Neural progenitor cell (in vitro differentiated cells): ENCODE results near the gene TMEM247. TPM values are rescaled to one million over a fixed set of nuclear protein-coding genes. Genes with fewer than 3 reads are reported as not detected.

Experiments used
- DNase-seq: peaks from one replicate; pipeline ENCODE4 v3.0.0-alpha.2; 2016; ENCODE audit warnings: low spot score
- H2AFZ ChIP-seq: fragments of 200-600 bp; sonication (generic); replicated peaks from 2 replicates; pipeline ENCODE4 v1.6.1; 2016; ENCODE audit warnings: antibody characterized with exemption
- H3F3A ChIP-seq: fragments of 200-600 bp; sonication (generic); 2 replicates; pipeline ENCODE4 v1.6.1; 2016; ENCODE audit warnings: antibody characterized with exemption, low read depth
- H3K27ac ChIP-seq: fragments of 200-600 bp; sonication (generic); 2 replicates; pipeline ENCODE4 v1.5.1; 2016; ENCODE audit warnings: mild to moderate bottlenecking
- H3K27me3 ChIP-seq: fragments of 200-600 bp; sonication (generic); 2 replicates; pipeline ENCODE4 v1.6.1; 2016; ENCODE audit warnings: mild to moderate bottlenecking, moderate library complexity
- H3K36me3 ChIP-seq: fragments of 200-600 bp; sonication (generic); 2 replicates; pipeline ENCODE4 v1.5.1; 2016
- H3K4me1 ChIP-seq: fragments of 200-600 bp; sonication (generic); 2 replicates; pipeline ENCODE4 v1.6.1; 2016; ENCODE audit warnings: mixed run types
- H3K4me2 ChIP-seq: fragments of 200-600 bp; sonication (generic); 2 replicates; pipeline ENCODE4 v1.6.1; 2016
- H3K4me3 ChIP-seq: fragments of 200-600 bp; sonication (generic); 2 replicates; pipeline ENCODE4 v1.5.1; 2016
- H3K79me2 ChIP-seq: fragments of 200-600 bp; sonication (generic); 2 replicates; pipeline ENCODE4 v1.6.1; 2016; ENCODE audit warnings: low read depth
- H3K9ac ChIP-seq: fragments of 200-600 bp; sonication (generic); 2 replicates; pipeline ENCODE4 v1.6.1; 2016
- H3K9me3 ChIP-seq: fragments of 200-600 bp; sonication (generic); 2 replicates; pipeline ENCODE4 v1.5.1; 2016; ENCODE audit warnings: low read depth
- H4K20me1 ChIP-seq: fragments of 200-600 bp; sonication (generic); 2 replicates; pipeline ENCODE4 v1.6.1; 2016; ENCODE audit warnings: low read depth
- H3K27ac Mint-ChIP-seq: 3 replicates; pipeline ENCODE4 v1.8.0; 2021; ENCODE audit warnings: mixed read lengths
- H3K27me3 Mint-ChIP-seq: 2 replicates; pipeline ENCODE4 v1.8.0; 2022; ENCODE audit warnings: low read depth, mild to moderate bottlenecking, inconsistent platforms, moderate library complexity, mixed read lengths; ENCODE audit not compliant: insufficient read depth
- H3K36me3 Mint-ChIP-seq: 3 replicates; pipeline ENCODE4 v1.8.0; 2021; ENCODE audit warnings: mixed read lengths
- H3K4me1 Mint-ChIP-seq: 3 replicates; pipeline ENCODE4 v1.8.0; 2021; ENCODE audit warnings: mixed read lengths
- H3K4me3 Mint-ChIP-seq: 3 replicates; pipeline ENCODE4 v1.8.0; 2021; ENCODE audit warnings: mild to moderate bottlenecking, moderate library complexity, mixed read lengths
- H3K9me3 Mint-ChIP-seq: 3 replicates; pipeline ENCODE4 v1.8.0; 2020; ENCODE audit warnings: mixed read lengths
- CTCF ChIP-seq: fragments of 200-600 bp; sonication (generic); IDR thresholded peaks from 2 replicates; pipeline ENCODE4 v1.5.1; 2017; ENCODE audit warnings: antibody characterized with exemption, mild to moderate bottlenecking
- EZH2 ChIP-seq: fragments of 200-600 bp; sonication (generic); IDR thresholded peaks from 2 replicates; pipeline ENCODE4 v1.6.1; 2017; ENCODE audit warnings: antibody characterized with exemption, mild to moderate bottlenecking, moderate library complexity
- EZH2phosphoT487 ChIP-seq: fragments of 200-600 bp; sonication (generic); IDR thresholded peaks from 2 replicates; pipeline ENCODE4 v1.6.1; 2017; ENCODE audit warnings: antibody characterized with exemption
- total RNA-seq: library from RNA; depleted of rRNA; stranded (reverse); fragments of >200 nt; gene quantifications from 2 replicates; pipeline ENCODE4 v1.2.3, GENCODE V29; 2015; ENCODE audit warnings: low replicate concordance

TMEM247 gene
- total RNA-seq, 1 donor from 2014 or later: not detected

- H3K4me3 ChIP-seq: no peak overlapping the region
- Mint-ChIP-seq H3K4me3 (no peak overlapping the region), H3K36me3 (no peaks in the 10 kb centered on the region), H3K4me1 (peaks cover 2% of the 10 kb centered on the region), H3K27ac (no peak overlapping the region), H3K27me3 (peaks cover 7% of the 10 kb centered on the region), H3K9me3 (peaks cover 14% of the 10 kb centered on the region)
- H3K36me3 ChIP-seq: no peaks in the 10 kb centered on the region
- H3K9ac ChIP-seq: no peak overlapping the region
- H4K20me1 ChIP-seq: no peaks in the 10 kb centered on the region
- no peak overlapping the region for H2AFZ ChIP-seq
- H3K9me3 ChIP-seq: no peaks in the 10 kb centered on the region
- TF ChIP-seq EZH2 (no peak), CTCF (no peak), EZH2phosphoT487 (no peak)
- H3K4me2 ChIP-seq: no peak overlapping the region
- H3F3A ChIP-seq: no peaks in the 10 kb centered on the region
- H3K27ac ChIP-seq: no peak overlapping the region
- no peaks in the 10 kb centered on the region for H3K79me2 ChIP-seq
- H3K4me1 ChIP-seq: no peaks in the 10 kb centered on the region
- no peak for DNase-seq
- H3K27me3 ChIP-seq: no peaks in the 10 kb centered on the region
These were observed 1.2 kb downstream of the TMEM247 start for GRCh38 chr2:46480562-46480961.

- Mint-ChIP-seq H3K4me3 (no peak overlapping the region), H3K9me3 (peaks cover 14% of the 10 kb centered on the region), H3K27ac (no peak overlapping the region), H3K36me3 (no peaks in the 10 kb centered on the region), H3K4me1 (peaks cover 2% of the 10 kb centered on the region), H3K27me3 (peaks cover 7% of the 10 kb centered on the region)
- Histone ChIP-seq H3K9me3 (no peaks in the 10 kb centered on the region), H4K20me1 (no peaks in the 10 kb centered on the region), H3K4me2 (no peak overlapping the region), H2AFZ (no peak overlapping the region), H3K4me3 (no peak overlapping the region), H3F3A (no peaks in the 10 kb centered on the region), H3K9ac (no peak overlapping the region), H3K4me1 (no peaks in the 10 kb centered on the region), H3K27ac (no peak overlapping the region), H3K27me3 (no peaks in the 10 kb centered on the region), H3K79me2 (no peaks in the 10 kb centered on the region), H3K36me3 (no peaks in the 10 kb centered on the region)
- DNase-seq: no peak
- TF ChIP-seq CTCF (no peak), EZH2phosphoT487 (no peak), EZH2 (no peak)
These were observed 2.1 kb downstream of the TMEM247 start for GRCh38 chr2:46481198-46482193.

GRCh38 chr2:46482490-46482889, 3.1 kb downstream of the TMEM247 start:
- TF ChIP-seq EZH2 (no peak), CTCF (no peak), EZH2phosphoT487 (no peak)

More at GRCh38 chr2:46482490-46482889, 3.1 kb downstream of the TMEM247 start:
- Histone ChIP-seq H3F3A (no peaks in the 10 kb centered on the region), H3K79me2 (no peaks in the 10 kb centered on the region), H3K27ac (no peak overlapping the region), H3K27me3 (no peaks in the 10 kb centered on the region), H3K4me1 (no peaks in the 10 kb centered on the region), H3K4me3 (no peak overlapping the region), H3K9ac (no peak overlapping the region), H2AFZ (no peak overlapping the region), H3K4me2 (no peak overlapping the region), H4K20me1 (no peaks in the 10 kb centered on the region), H3K9me3 (no peaks in the 10 kb centered on the region), H3K36me3 (no peaks in the 10 kb centered on the region)
- Mint-ChIP-seq H3K36me3 (no peaks in the 10 kb centered on the region), H3K27me3 (peaks cover 7% of the 10 kb centered on the region), H3K4me1 (peaks cover 2% of the 10 kb centered on the region), H3K9me3 (peaks cover 14% of the 10 kb centered on the region), H3K4me3 (no peak overlapping the region), H3K27ac (no peak overlapping the region)
- DNase-seq: no peak
